ENCODE measurements around the gene CRYZL1. TPM values are rescaled to one million over a fixed set of nuclear protein-coding genes. Genes with fewer than 3 reads are reported as not detected.

The CRYZL1 gene
- total RNA-seq, 2 experiments from 2014 or later, result 30.2 to 31.4 TPM

DNA sequence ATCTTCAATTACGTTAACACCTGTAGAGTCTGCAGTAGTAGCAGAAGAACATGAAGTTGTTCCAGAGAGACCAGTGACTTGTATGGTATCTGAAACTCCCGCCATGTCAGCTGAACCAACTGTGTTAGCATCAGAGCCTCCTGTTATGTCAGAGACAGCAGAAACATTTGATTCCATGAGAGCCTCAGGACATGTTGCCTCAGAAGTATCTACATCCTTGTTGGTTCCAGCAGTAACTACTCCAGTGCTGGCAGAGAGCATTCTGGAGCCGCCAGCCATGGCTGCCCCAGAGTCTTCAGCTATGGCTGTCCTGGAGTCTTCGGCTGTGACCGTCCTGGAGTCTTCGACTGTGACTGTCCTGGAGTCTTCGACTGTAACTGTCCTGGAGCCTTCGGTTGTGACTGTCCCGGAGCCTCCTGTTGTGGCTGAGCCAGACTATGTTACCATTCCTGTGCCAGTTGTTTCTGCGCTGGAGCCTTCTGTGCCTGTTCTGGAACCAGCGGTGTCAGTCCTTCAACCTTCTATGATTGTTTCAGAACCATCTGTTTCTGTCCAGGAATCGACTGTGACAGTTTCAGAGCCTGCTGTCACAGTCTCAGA is 88.4 kb downstream of the CRYZL1 start:
- Mint-ChIP-seq H3K36me3 (ENCODE audit: low read depth) (peaks cover 88% of the 10 kb centered on the region), H3K4me1 (ENCODE audit: low read depth) (peaks cover 39% of the 10 kb centered on the region), H3K9me3 (ENCODE audit: insufficient read depth) (no peaks in the 10 kb centered on the region), H3K4me3 (no peak overlapping the region), H3K27ac (no peak overlapping the region), H3K27me3 (ENCODE audit: low read depth) (no peaks in the 10 kb centered on the region)
- ATAC-seq, result peak; percentile 5
- no peak for DNase-seq
- ChIA-PET CTCF (no interaction called here), POLR2A (interaction anchor here (1.6 kb wide), 1 partner anchor 42 kb away, joined by 4 read pairs; no protein-coding TSS in a partner anchor)

DNA sequence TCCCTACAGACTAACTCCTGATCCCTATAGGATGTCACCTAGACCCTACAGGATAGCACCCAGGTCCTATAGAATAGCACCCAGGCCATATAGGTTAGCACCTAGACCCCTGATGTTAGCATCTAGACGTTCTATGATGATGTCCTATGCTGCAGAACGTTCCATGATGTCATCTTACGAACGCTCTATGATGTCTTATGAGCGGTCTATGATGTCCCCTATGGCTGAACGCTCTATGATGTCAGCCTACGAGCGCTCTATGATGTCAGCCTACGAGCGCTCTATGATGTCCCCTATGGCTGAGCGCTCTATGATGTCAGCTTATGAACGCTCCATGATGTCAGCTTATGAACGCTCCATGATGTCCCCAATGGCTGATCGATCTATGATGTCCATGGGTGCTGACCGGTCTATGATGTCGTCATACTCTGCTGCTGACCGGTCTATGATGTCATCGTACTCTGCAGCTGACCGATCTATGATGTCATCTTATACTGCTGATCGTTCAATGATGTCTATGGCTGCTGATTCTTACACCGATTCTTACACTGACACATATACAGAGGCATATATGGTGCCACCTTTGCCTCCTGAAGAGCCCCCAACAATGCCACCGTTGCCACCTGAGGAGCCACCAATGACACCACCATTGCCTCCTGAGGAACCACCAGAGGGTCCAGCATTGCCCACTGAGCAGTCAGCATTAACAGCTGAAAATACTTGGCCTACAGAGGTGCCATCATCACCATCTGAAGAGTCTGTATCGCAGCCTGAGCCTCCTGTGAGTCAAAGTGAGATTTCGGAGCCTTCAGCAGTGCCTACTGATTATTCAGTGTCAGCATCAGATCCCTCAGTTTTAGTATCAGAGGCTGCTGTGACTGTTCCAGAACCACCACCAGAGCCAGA is 89.2 kb downstream of the CRYZL1 start:
- no peak overlapping the region for H3K27ac Mint-ChIP-seq
- ATAC-seq (no peak), DNase-seq (no peak)
- peaks cover 40% of the 10 kb centered on the region for H3K4me1 Mint-ChIP-seq (ENCODE audit: low read depth)
- no peaks in the 10 kb centered on the region for H3K9me3 Mint-ChIP-seq (ENCODE audit: insufficient read depth)
- ChIA-PET POLR2A (interaction anchor here (1.2 to 1.6 kb wide), 3 partner anchors 10 to 73 kb away, joined by 3 to 18 read pairs (median 4); partner anchors contain the start of genes GART, SON and TMEM50B), CTCF (interaction anchor here (1.1 to 1.3 kb wide), 2 partner anchors 53 to 55 kb away, joined by 3 to 6 read pairs; no protein-coding TSS in a partner anchor)
- H3K4me3 Mint-ChIP-seq, result no peak overlapping the region
- H3K27me3 Mint-ChIP-seq (ENCODE audit: low read depth), result no peaks in the 10 kb centered on the region
- peaks cover 85% of the 10 kb centered on the region for H3K36me3 Mint-ChIP-seq (ENCODE audit: low read depth)

DNA sequence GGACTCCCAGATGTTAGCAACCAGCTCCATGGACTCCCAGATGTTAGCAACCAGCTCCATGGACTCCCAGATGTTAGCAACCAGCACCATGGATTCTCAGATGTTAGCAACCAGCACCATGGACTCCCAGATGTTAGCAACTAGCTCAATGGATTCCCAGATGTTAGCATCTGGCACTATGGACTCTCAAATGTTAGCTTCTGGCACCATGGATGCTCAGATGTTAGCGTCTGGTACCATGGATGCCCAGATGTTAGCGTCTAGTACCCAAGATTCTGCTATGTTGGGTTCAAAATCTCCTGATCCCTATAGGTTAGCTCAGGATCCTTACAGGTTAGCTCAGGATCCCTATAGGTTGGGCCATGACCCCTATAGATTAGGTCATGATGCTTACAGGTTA is 89.9 kb downstream of the CRYZL1 start:
- no peak overlapping the region for H3K27ac Mint-ChIP-seq
- POLR2A ChIA-PET, result interaction anchor here (0.6 to 1.6 kb wide), 6 partner anchors 9 to 80 kb away, joined by 3 to 18 read pairs (median 4); partner anchors contain the start of genes GART, SON and TMEM50B
- H3K9me3 Mint-ChIP-seq (ENCODE audit: insufficient read depth), result no peaks in the 10 kb centered on the region
- H3K36me3 Mint-ChIP-seq (ENCODE audit: low read depth), result peaks cover 84% of the 10 kb centered on the region
- DNase-seq (no peak), ATAC-seq (no peak)
- peaks cover 41% of the 10 kb centered on the region for H3K4me1 Mint-ChIP-seq (ENCODE audit: low read depth)
- H3K4me3 Mint-ChIP-seq, result no peak overlapping the region
- no peaks in the 10 kb centered on the region for H3K27me3 Mint-ChIP-seq (ENCODE audit: low read depth)
- CTCF ChIA-PET, result interaction anchor here (1.1 to 1.3 kb wide), 2 partner anchors 54 to 55 kb away, joined by 3 to 6 read pairs; no protein-coding TSS in a partner anchor

DNA sequence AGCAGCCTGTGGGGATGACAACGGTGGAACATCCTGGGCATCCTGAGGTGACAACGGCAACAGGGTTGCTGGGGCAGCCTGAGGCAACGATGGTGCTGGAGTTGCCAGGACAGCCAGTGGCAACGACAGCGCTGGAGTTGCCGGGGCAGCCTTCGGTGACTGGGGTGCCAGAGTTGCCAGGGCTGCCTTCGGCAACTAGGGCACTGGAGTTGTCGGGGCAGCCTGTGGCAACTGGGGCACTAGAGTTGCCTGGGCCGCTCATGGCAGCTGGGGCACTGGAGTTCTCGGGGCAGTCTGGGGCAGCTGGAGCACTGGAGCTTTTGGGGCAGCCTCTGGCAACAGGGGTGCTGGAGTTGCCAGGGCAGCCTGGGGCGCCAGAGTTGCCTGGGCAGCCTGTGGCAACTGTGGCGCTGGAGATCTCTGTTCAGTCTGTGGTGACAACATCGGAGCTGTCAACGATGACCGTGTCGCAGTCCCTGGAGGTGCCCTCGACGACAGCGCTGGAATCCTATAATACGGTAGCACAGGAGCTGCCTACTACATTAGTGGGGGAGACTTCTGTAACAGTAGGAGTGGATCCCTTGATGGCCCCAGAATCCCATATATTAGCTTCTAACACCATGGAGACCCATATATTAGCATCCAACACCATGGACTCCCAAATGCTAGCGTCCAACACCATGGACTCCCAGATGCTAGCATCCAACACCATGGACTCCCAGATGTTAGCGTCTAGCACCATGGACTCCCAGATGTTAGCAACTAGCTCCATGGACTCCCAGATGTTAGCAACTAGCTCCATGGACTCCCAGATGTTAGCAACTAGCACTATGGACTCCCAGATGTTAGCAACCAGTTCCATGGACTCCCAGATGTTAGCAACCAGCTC is 90.5 kb downstream of the CRYZL1 start:
- ChIA-PET POLR2A (interaction anchor here (0.6 to 1.6 kb wide), 6 partner anchors 8 to 79 kb away, joined by 3 to 18 read pairs (median 4); partner anchors contain the start of genes GART, SON and TMEM50B), CTCF (interaction anchor here (1.1 to 1.3 kb wide), 2 partner anchors 55 to 56 kb away, joined by 3 to 6 read pairs; no protein-coding TSS in a partner anchor)
- ATAC-seq (peak; percentile 7), DNase-seq (no peak)
- Mint-ChIP-seq H3K27ac (no peak overlapping the region), H3K4me1 (ENCODE audit: low read depth) (peaks cover 37% of the 10 kb centered on the region), H3K4me3 (no peak overlapping the region), H3K36me3 (ENCODE audit: low read depth) (peaks cover 81% of the 10 kb centered on the region), H3K9me3 (ENCODE audit: insufficient read depth) (no peaks in the 10 kb centered on the region), H3K27me3 (ENCODE audit: low read depth) (no peaks in the 10 kb centered on the region)

DNA sequence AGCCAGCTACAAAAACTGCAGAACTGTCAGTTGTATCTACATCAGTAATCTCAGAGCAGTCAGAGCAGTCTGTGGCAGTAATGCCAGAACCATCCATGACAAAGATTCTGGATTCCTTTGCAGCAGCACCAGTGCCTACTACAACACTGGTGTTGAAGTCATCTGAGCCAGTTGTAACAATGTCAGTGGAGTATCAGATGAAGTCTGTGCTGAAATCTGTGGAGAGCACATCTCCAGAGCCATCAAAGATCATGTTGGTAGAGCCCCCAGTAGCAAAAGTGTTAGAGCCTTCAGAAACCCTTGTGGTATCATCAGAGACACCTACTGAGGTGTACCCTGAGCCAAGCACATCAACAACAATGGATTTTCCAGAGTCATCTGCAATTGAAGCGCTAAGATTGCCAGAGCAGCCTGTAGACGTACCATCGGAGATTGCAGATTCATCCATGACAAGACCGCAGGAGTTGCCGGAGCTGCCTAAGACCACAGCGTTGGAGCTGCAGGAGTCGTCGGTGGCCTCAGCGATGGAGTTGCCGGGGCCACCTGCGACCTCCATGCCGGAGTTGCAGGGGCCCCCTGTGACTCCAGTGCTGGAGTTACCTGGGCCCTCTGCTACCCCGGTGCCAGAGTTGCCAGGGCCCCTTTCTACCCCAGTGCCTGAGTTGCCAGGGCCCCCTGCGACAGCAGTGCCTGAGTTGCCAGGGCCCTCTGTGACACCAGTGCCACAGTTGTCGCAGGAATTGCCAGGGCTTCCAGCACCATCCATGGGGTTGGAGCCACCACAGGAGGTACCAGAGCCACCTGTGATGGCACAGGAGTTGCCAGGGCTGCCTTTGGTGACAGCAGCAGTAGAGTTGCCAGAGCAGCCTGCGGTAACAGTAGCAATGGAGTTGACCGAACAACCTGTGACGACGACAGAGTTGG is 91.4 kb downstream of the CRYZL1 start:
- no peaks in the 10 kb centered on the region for H3K9me3 Mint-ChIP-seq (ENCODE audit: insufficient read depth)
- H3K27ac Mint-ChIP-seq, result no peak overlapping the region
- POLR2A ChIA-PET, result no interaction called here
- H3K36me3 Mint-ChIP-seq (ENCODE audit: low read depth), result peaks cover 76% of the 10 kb centered on the region
- no peaks in the 10 kb centered on the region for H3K27me3 Mint-ChIP-seq (ENCODE audit: low read depth)
- no peak for DNase-seq
- no peak for ATAC-seq
- peaks cover 36% of the 10 kb centered on the region for H3K4me1 Mint-ChIP-seq (ENCODE audit: low read depth)
- CTCF ChIA-PET, result no interaction called here
- H3K4me3 Mint-ChIP-seq, result no peak overlapping the region

DNA sequence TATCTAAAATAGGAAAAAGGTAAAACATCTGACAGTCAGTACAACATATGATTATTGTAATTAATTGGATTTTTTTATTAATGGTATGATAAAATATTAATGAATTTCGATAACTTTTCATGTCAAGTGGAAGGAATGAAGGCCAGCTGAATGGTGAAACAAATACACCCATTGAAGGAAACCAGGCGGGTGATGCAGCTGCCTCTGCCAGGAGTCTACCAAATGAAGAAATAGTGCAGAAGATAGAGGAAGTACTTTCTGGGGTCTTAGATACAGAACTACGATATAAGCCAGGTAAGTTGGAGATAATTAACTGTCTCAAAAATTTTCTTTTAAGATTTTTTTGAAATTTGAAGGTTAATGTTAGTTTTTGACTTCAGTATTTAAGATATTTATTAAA is 95.5 kb downstream of the CRYZL1 start:
- DNase-seq, result no peak
- Mint-ChIP-seq H3K27ac (no peak overlapping the region), H3K9me3 (ENCODE audit: insufficient read depth) (no peaks in the 10 kb centered on the region), H3K4me3 (no peak overlapping the region), H3K36me3 (ENCODE audit: low read depth) (peaks cover 55% of the 10 kb centered on the region), H3K27me3 (ENCODE audit: low read depth) (no peaks in the 10 kb centered on the region), H3K4me1 (ENCODE audit: low read depth) (peaks cover 21% of the 10 kb centered on the region)
- ChIA-PET POLR2A (interaction anchor here (1.1 kb wide), 1 partner anchor 25 kb away, joined by 4 read pairs; no protein-coding TSS in a partner anchor), CTCF (interaction anchor here (0.9 kb wide), 1 partner anchor 60 kb away, joined by 3 read pairs; no protein-coding TSS in a partner anchor)
- ATAC-seq, result no peak

DNA sequence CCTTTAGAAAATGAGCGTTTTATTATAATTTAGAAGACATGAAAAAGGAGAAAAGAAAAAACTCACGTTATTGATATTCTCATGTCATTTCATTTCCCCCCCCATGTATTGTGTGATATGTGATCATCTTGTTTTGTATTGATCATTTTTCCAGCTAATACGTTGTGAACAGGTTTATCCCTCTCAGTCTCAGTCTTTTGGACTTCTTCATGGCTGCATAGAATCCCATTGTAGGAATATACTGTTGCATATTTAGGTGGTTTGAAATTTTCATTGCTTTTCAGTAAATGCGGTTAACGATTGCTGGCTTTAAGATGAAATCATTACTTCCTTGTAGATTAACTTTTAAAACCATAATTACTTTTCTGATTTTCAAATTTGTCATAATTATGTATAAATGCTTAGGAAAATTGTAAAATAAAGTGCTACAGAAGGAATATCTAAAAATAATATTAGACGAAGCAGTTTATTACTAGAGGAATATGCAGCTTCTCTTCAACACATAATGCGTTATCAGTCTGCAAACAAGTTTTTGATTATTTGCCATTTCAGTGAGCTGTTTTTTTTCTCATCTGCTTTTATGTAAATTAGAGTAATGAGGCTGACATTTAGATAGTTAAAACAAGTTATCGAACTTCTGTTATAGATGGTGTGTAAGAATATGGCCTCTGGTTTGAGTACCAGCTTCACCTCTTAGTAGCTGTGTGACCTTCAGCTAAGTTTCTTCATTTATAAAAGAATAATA is 96.9 kb downstream of the CRYZL1 start:
- H3K9me3 Mint-ChIP-seq (ENCODE audit: insufficient read depth), result no peaks in the 10 kb centered on the region
- no peaks in the 10 kb centered on the region for H3K27me3 Mint-ChIP-seq (ENCODE audit: low read depth)
- peaks cover 52% of the 10 kb centered on the region for H3K36me3 Mint-ChIP-seq (ENCODE audit: low read depth)
- ATAC-seq, result no peak
- ChIA-PET POLR2A (interaction anchor here (0.6 to 6.0 kb wide), 6 partner anchors 27 to 65 kb away, joined by 3 to 32 read pairs (median 4); partner anchors contain the start of genes DNAJC28, DONSON and TMEM50B), CTCF (interaction anchor here (0.7 to 3.3 kb wide), 5 partner anchors 12 to 347 kb away, joined by 3 to 20 read pairs (median 8); partner anchors contain the start of gene DONSON)
- peak overlapping the region; percentile 99 for H3K27ac Mint-ChIP-seq
- H3K4me3 Mint-ChIP-seq, result peak overlapping the region; percentile 95
- peaks cover 28% of the 10 kb centered on the region for H3K4me1 Mint-ChIP-seq (ENCODE audit: low read depth)
- DNase-seq, result no peak

DNA sequence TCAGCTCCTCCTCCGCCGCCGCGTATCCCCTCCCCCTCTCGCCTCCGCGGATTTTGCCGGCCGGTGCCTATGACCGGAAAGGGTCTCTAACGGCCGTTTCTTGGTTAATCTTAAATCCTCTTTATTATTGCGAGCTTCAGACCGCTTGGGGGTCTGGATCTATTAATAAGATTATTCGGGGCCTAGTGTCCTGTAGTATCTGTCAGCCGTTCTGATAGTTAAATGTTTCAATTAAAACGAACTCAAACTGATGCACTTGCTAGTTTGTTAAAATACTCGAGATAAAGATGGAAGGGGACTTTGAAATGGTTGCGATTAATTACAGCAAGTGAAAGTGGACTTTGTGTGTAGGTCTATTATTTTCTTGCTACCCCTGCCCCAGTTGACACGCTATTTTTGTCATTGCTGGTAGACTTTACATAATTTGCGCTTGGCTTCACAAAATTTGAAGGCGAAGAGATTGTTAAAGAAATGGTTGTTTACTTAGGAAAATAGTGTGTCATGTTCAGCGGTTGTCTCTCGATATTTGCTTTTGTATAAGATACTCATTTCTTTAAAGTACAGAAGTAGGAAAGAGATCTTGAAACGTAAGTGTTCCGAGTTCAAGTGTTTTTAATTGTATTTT is 97.9 kb downstream of the CRYZL1 start:
- Mint-ChIP-seq H3K4me1 (ENCODE audit: low read depth) (peaks cover 32% of the 10 kb centered on the region), H3K36me3 (ENCODE audit: low read depth) (peaks cover 47% of the 10 kb centered on the region), H3K9me3 (ENCODE audit: insufficient read depth) (no peaks in the 10 kb centered on the region), H3K27me3 (ENCODE audit: low read depth) (no peaks in the 10 kb centered on the region), H3K27ac (peak overlapping the region; percentile 99), H3K4me3 (peak overlapping the region; percentile 95)
- ATAC-seq (no peak), DNase-seq (peak; percentile 72)
- CTCF ChIA-PET, result interaction anchor here (1.1 to 3.3 kb wide), 6 partner anchors 14 to 406 kb away, joined by 3 to 20 read pairs (median 6); partner anchors contain the start of genes DNAJC28, DONSON and TMEM50B
- POLR2A ChIA-PET, result interaction anchor here (0.6 to 6.0 kb wide), 16 partner anchors 8 to 390 kb away, joined by 3 to 32 read pairs (median 5); partner anchors contain the start of genes DONSON and TMEM50B

All from activated CD8-positive, alpha-beta T cell treated with anti-CD3 and anti-CD28 coated beads, Interleukin-2, amount 10 ng/mL, durations not matched to agents 7 days and 5 days (primary cell).